Mesenchymal stem cell (in vitro differentiated cells and primary cell): ENCODE results near the gene ENTPD2.

Source experiments
- DNase-seq: peaks from one replicate; pipeline ENCODE4 v3.0.0-alpha.2; 2013
- H2AFZ ChIP-seq: one replicate; pipeline ENCODE4 v1.6.1; 2013; ENCODE audit warnings: low read depth, mild to moderate bottlenecking, control low read depth, inconsistent platforms, low read length, moderate library complexity
- H2AK5ac ChIP-seq: 2 replicates; pipeline ENCODE4 v1.6.1; 2013; ENCODE audit warnings: low read length, moderate library complexity, mild to moderate bottlenecking, inconsistent platforms; ENCODE audit not compliant: severe bottlenecking
- H2BK120ac ChIP-seq: one replicate; pipeline ENCODE4 v1.6.1; 2013; ENCODE audit warnings: low read depth, mild to moderate bottlenecking, inconsistent platforms, low read length, moderate library complexity
- H2BK12ac ChIP-seq, 2 experiments: one replicate each; pipeline ENCODE4 v1.6.1; 2013; ENCODE audit warnings: inconsistent platforms in 2 of 2, low read length in 2 of 2, mild to moderate bottlenecking in 2 of 2, moderate library complexity in 2 of 2, control low read depth in 1 of 2
- H2BK15ac ChIP-seq: one replicate; pipeline ENCODE4 v1.6.1; 2013; ENCODE audit warnings: mild to moderate bottlenecking, low read depth, inconsistent platforms; ENCODE audit not compliant: poor library complexity, severe bottlenecking
- H2BK5ac ChIP-seq: 2 replicates; pipeline ENCODE4 v1.6.1; 2013; ENCODE audit warnings: low read depth, mild to moderate bottlenecking, low read length, control low read depth, inconsistent platforms; ENCODE audit not compliant: poor library complexity, severe bottlenecking
- H3K14ac ChIP-seq, 2 experiments: one replicate each; pipeline ENCODE4 v1.6.1; 2013; ENCODE audit warnings: inconsistent platforms in 2 of 2, low read length in 2 of 2, control low read depth in 1 of 2, mild to moderate bottlenecking in 1 of 2, moderate library complexity in 1 of 2
- H3K18ac ChIP-seq, 2 experiments: one replicate each; pipeline ENCODE4 v1.6.1; 2013; ENCODE audit warnings: inconsistent platforms in 2 of 2, low read length in 2 of 2, control low read depth in 1 of 2, low read depth in 1 of 2, mild to moderate bottlenecking in 1 of 2
- H3K23ac ChIP-seq, 2 experiments: one replicate each; pipeline ENCODE4 v1.6.1; 2013; ENCODE audit warnings: inconsistent platforms in 2 of 2, low read length in 2 of 2, mild to moderate bottlenecking in 2 of 2, moderate library complexity in 2 of 2, control low read depth in 1 of 2
- H3K27ac ChIP-seq: 2 replicates; pipeline ENCODE4 v1.5.1; 2013; ENCODE audit warnings: mild to moderate bottlenecking, moderate library complexity, low read length, control low read depth, inconsistent platforms; ENCODE audit not compliant: poor library complexity, severe bottlenecking
- H3K27me3 ChIP-seq, 2 experiments: 2 replicates each; pipeline versions ENCODE4 v1.6.1 to v1.7.0; 2013; ENCODE audit warnings: low read length in 2 of 2, mild to moderate bottlenecking in 2 of 2, moderate library complexity in 2 of 2, control low read depth in 1 of 2, inconsistent platforms in 1 of 2; ENCODE audit not compliant: control insufficient read depth in 1 of 2, insufficient read depth in 1 of 2
- H3K36me3 ChIP-seq, 2 experiments: 2 replicates each; pipeline versions ENCODE4 v1.6.1 to v1.7.0; 2013; ENCODE audit warnings: low read length in 2 of 2, control low read depth in 1 of 2, inconsistent platforms in 1 of 2, low read depth in 1 of 2, mild to moderate bottlenecking in 1 of 2; ENCODE audit not compliant: insufficient read depth in 2 of 2, control insufficient read depth in 1 of 2
- H3K4ac ChIP-seq, 2 experiments: one replicate each; pipeline ENCODE4 v1.6.1; 2013; ENCODE audit warnings: inconsistent platforms in 2 of 2, low read length in 2 of 2, mild to moderate bottlenecking in 2 of 2, moderate library complexity in 2 of 2, control low read depth in 1 of 2, low read depth in 1 of 2
- H3K4me1 ChIP-seq: 2 replicates; pipeline ENCODE4 v1.6.1; 2013; ENCODE audit warnings: low read depth, low read length, control low read depth; ENCODE audit not compliant: control insufficient read depth, insufficient read depth
- H3K4me2 ChIP-seq: 2 replicates; pipeline ENCODE4 v1.6.1; 2013; ENCODE audit warnings: low read length, mild to moderate bottlenecking, inconsistent platforms; ENCODE audit not compliant: poor library complexity, severe bottlenecking
- H3K4me3 ChIP-seq, 2 experiments: 2 replicates each; pipeline versions ENCODE4 v1.5.1 to v1.7.0; 2013; ENCODE audit warnings: low read length in 2 of 2, mild to moderate bottlenecking in 2 of 2, control low read depth in 1 of 2, low read depth in 1 of 2; ENCODE audit not compliant: insufficient read depth in 1 of 2
- H3K79me1 ChIP-seq: replicated peaks from 2 replicates; pipeline ENCODE4 v1.6.1; 2013; ENCODE audit warnings: mild to moderate bottlenecking, control low read depth, low read length, inconsistent platforms; ENCODE audit not compliant: poor library complexity, severe bottlenecking
- H3K9ac ChIP-seq: 2 replicates; pipeline ENCODE4 v1.7.0; 2013; ENCODE audit warnings: mild to moderate bottlenecking, low read length, moderate library complexity
- H3K9me3 ChIP-seq: 2 replicates; pipeline ENCODE4 v1.7.0; 2013; ENCODE audit warnings: mild to moderate bottlenecking, low read length; ENCODE audit not compliant: control insufficient read depth
- H4K8ac ChIP-seq: one replicate; pipeline ENCODE4 v1.6.1; 2013; ENCODE audit warnings: inconsistent platforms, mild to moderate bottlenecking, low read length, moderate library complexity
- H4K91ac ChIP-seq: one replicate; pipeline ENCODE4 v1.6.1; 2013; ENCODE audit warnings: mild to moderate bottlenecking, low read length, inconsistent platforms
- WGBS: methylation state at CpG from one replicate; pipeline ENCODE4 v1.1.7; 2013; ENCODE audit warnings: mixed read lengths; 5-methylcytosine and 5-hydroxymethylcytosine counted together

Gene ENTPD2

GRCh38 chr9:137042751-137043727, 10.8 kb downstream of the ENTPD2 start:
- H3K79me1 ChIP-seq = no peaks in the 10 kb centered on the region
- no peak overlapping the region for H3K4ac ChIP-seq
- peaks cover 14 to 32% of the 10 kb centered on the region in 2 experiments for H3K36me3 ChIP-seq
- H2AK5ac ChIP-seq = no peak overlapping the region
- H2BK120ac ChIP-seq = no peak overlapping the region
- H3K14ac ChIP-seq = no peak overlapping the region
- no peak overlapping the region for H4K91ac ChIP-seq
- no peak overlapping the region for H2BK5ac ChIP-seq
- no peak overlapping the region for H2BK12ac ChIP-seq
- H3K4me3 ChIP-seq = no peak overlapping the region
- H3K9me3 ChIP-seq = no peaks in the 10 kb centered on the region
- peak overlapping the region in 1 of 2 experiments; percentile 35 for H3K23ac ChIP-seq
- H2AFZ ChIP-seq = no peak overlapping the region
- no peak overlapping the region for H3K18ac ChIP-seq
- 85% methylated on average over 34 of the region's 36 CpGs for WGBS
- peaks cover 23% of the 10 kb centered on the region for H3K4me1 ChIP-seq
- H2BK15ac ChIP-seq = no peak overlapping the region
- no peak overlapping the region for H3K4me2 ChIP-seq
- peak overlapping the region; percentile 18 for H3K9ac ChIP-seq
- no peak overlapping the region for H3K27ac ChIP-seq
- no peak overlapping the region for H4K8ac ChIP-seq
- peaks cover 13 to 41% of the 10 kb centered on the region in 2 experiments for H3K27me3 ChIP-seq
- DNase-seq = no peak

GRCh38 chr9:137041124-137041523, 12.7 kb downstream of the ENTPD2 start:
- 87% methylated on average over 13 of the region's 16 CpGs for WGBS
- DNase-seq = no peak
- Histone ChIP-seq H3K4ac (no peak overlapping the region), H3K27me3 (peaks cover 0 to 22% of the 10 kb centered on the region in 2 experiments), H3K79me1 (no peaks in the 10 kb centered on the region), H2AK5ac (no peak overlapping the region), H3K4me1 (peaks cover 20% of the 10 kb centered on the region), H2AFZ (no peak overlapping the region), H3K27ac (no peak overlapping the region), H3K9ac (no peak overlapping the region), H2BK5ac (no peak overlapping the region), H3K18ac (no peak overlapping the region), H3K9me3 (no peaks in the 10 kb centered on the region), H4K91ac (no peak overlapping the region), H3K4me3 (peak overlapping the region in 1 of 2 experiments; percentile 9), H2BK15ac (no peak overlapping the region), H3K14ac (no peak overlapping the region), H3K4me2 (no peak overlapping the region), H3K36me3 (peaks cover 20 to 42% of the 10 kb centered on the region in 2 experiments), H2BK12ac (no peak overlapping the region), H4K8ac (no peak overlapping the region), H3K23ac (no peak overlapping the region), H2BK120ac (no peak overlapping the region)

- Histone ChIP-seq H4K91ac (peak overlapping the region; percentile 62), H3K4me2 (no peak overlapping the region), H3K4me3 (no peak overlapping the region), H2AFZ (no peak overlapping the region), H3K79me1 (no peaks in the 10 kb centered on the region), H3K9ac (no peak overlapping the region), H3K18ac (no peak overlapping the region), H3K23ac (no peak overlapping the region), H3K27me3 (peaks cover 0 to 22% of the 10 kb centered on the region in 2 experiments), H3K4ac (no peak overlapping the region), H3K36me3 (peaks cover 20 to 45% of the 10 kb centered on the region in 2 experiments), H3K14ac (no peak overlapping the region), H3K9me3 (no peaks in the 10 kb centered on the region), H2BK12ac (no peak overlapping the region), H2BK5ac (no peak overlapping the region), H3K27ac (no peak overlapping the region), H2BK15ac (no peak overlapping the region), H2AK5ac (no peak overlapping the region), H3K4me1 (peaks cover 16% of the 10 kb centered on the region), H4K8ac (no peak overlapping the region), H2BK120ac (no peak overlapping the region)
- WGBS = 93% methylated on average over 22 of the region's 23 CpGs
- no peak for DNase-seq
These were observed 13.3 kb downstream of the ENTPD2 start for GRCh38 chr9:137040568-137040967.

DNA sequence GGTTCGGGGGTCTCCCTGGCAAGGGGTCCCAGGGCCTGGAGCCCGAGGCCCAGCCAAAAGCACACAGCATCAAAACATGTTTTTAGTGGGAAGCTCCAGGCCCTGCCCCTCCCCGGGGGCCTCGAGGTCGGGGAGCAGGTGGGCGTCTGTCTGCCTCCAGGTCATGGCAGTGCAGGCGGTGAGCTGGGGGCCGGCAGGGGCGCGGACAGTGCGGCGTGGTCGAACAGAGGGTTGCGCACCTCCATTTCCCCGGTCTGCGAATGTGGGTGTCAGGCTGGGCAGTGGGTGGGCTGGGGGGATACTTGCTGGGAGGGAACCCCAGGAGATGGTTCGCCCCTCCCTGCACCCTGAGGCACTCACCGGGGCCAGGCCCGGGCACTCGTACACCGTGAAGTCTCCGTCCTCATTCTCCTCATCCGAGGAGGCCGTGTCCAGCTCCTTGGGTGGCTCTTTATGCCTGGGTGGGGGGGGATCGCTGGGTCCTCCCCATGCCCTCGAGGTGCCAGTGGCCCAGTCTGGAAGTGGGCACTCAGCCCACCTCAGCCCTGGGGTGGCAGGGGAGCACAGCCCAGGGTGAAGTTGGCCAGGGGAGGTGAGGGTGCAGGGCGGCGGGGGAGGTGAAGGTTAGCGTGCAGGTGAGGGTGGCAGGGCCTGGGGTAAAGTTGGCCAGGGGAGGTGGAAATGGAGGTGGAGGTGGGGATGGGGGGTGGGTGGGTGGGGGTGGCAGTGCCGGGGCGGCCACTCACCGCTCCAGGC, 14.1 kb downstream of the ENTPD2 start:
- Histone ChIP-seq H3K27me3 (peaks cover 0 to 17% of the 10 kb centered on the region in 2 experiments), H2BK12ac (no peak overlapping the region), H3K4me1 (peaks cover 11% of the 10 kb centered on the region), H3K79me1 (no peaks in the 10 kb centered on the region), H3K23ac (no peak overlapping the region), H2AFZ (no peak overlapping the region), H3K14ac (no peak overlapping the region), H3K4me2 (no peak overlapping the region), H3K4me3 (no peak overlapping the region), H3K4ac (no peak overlapping the region), H3K27ac (no peak overlapping the region), H2BK120ac (no peak overlapping the region), H3K9ac (no peak overlapping the region), H3K9me3 (no peaks in the 10 kb centered on the region), H4K8ac (no peak overlapping the region), H3K36me3 (peaks cover 20 to 45% of the 10 kb centered on the region in 2 experiments), H3K18ac (no peak overlapping the region), H2AK5ac (no peak overlapping the region), H4K91ac (no peak overlapping the region), H2BK15ac (no peak overlapping the region), H2BK5ac (no peak overlapping the region)
- no peak for DNase-seq
- WGBS = 87% methylated on average over 26 of the region's 32 CpGs
